ENCODE results near the gene L2HGDH. TPM values are rescaled to one million over a fixed set of nuclear protein-coding genes. Genes with fewer than 3 reads are reported as not detected.

The L2HGDH gene
- total and polyA plus RNA-seq, 9 of the 15 experiments (the other 6 are each of a cell fraction or from before 2014, with no cell fraction given), result 1.7 to 16.1 (median 10.5) TPM

DNA sequence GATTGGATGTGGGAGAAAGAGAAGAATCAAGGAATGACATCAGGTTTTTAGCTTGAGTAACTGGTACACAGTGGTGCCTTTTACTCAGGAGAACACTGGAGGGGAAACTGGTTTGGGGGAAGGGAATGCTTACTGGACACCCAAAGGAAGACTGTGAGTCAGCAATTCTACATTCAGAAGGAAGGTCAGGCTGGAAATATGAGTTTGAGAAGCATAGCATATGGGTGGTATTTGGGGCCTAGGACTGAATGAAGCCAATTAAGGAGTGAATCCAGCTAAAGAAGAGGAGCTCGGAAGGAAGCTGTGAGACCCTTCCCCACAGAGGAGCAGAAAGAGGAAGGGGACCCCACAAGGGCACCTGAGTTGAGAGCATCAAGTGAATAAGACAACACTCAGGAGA lies 35.5 kb upstream of the L2HGDH start (continued):
- TF ChIP-seq CBFA2T2 (conservative IDR thresholded peaks at IDR 0.05) (no peak), PURB (CRISPR knock-in tag; IDR thresholded peaks at IDR 0.05; ENCODE audit: low read depth) (no peak), ARID1B (IDR thresholded peaks at IDR 0.05) (peak; percentile 40; the same call in 1 of the 2 replicates), ZNF24 (IDR thresholded peaks at IDR 0.05) (no peak), SIN3B (IDR thresholded peaks at IDR 0.05; ENCODE audit: low read depth) (no peak), MCM3 (IDR thresholded peaks at IDR 0.05) (no peak), RBBP5 (IDR thresholded peaks at IDR 0.05; ENCODE audit: borderline replicate concordance, insufficient read depth, low read length, poor library complexity, severe bottlenecking) (peak; percentile 62), BCLAF1 (IDR thresholded peaks at IDR 0.05; ENCODE audit: borderline replicate concordance in 1 of 2, control insufficient read depth in 1 of 2, low read depth in 2 of 2, low read length in 1 of 2) (no peak), STAG1 (CRISPR knock-in tag; IDR thresholded peaks at IDR 0.05; ENCODE audit: borderline replicate concordance) (no peak), FOXJ2 (tag; IDR thresholded peaks at IDR 0.05) (no peak), HNRNPK (IDR thresholded peaks at IDR 0.05; ENCODE audit: low read depth, low read length, poor library complexity, severe bottlenecking) (no peak), TCFL5 (CRISPR knock-in tag; conservative IDR thresholded peaks at IDR 0.05) (no peak), ZNF318 (IDR thresholded peaks at IDR 0.05; ENCODE audit: borderline replicate concordance in 1 of 2, low read depth in 1 of 2) (no peak), SMAD2 (IDR thresholded peaks at IDR 0.05; ENCODE audit: low read depth, low read length) (no peak), MAFK (IDR thresholded peaks at IDR 0.05; ENCODE audit: low read length) (peak; percentile 94), EP400 (IDR thresholded peaks at IDR 0.05) (peak; percentile 23; the same call in 1 of the 2 replicates)
- TF ChIP-seq, protein P1, sequence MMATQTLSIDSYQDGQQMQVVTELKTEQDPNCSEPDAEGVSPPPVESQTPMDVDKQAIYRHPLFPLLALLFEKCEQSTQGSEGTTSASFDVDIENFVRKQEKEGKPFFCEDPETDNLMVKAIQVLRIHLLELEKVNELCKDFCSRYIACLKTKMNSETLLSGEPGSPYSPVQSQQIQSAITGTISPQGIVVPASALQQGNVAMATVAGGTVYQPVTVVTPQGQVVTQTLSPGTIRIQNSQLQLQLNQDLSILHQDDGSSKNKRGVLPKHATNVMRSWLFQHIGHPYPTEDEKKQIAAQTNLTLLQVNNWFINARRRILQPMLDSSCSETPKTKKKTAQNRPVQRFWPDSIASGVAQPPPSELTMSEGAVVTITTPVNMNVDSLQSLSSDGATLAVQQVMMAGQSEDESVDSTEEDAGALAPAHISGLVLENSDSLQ (IDR thresholded peaks at IDR 0.05), result no peak
